ENCODE measurements around the gene SCIMP.
"Not testable (repeated sequence)": the region's sequence is repeated elsewhere in the genome, so short reads cannot be mapped to it uniquely, and the experiment has no call there.

SCIMP gene

DNA sequence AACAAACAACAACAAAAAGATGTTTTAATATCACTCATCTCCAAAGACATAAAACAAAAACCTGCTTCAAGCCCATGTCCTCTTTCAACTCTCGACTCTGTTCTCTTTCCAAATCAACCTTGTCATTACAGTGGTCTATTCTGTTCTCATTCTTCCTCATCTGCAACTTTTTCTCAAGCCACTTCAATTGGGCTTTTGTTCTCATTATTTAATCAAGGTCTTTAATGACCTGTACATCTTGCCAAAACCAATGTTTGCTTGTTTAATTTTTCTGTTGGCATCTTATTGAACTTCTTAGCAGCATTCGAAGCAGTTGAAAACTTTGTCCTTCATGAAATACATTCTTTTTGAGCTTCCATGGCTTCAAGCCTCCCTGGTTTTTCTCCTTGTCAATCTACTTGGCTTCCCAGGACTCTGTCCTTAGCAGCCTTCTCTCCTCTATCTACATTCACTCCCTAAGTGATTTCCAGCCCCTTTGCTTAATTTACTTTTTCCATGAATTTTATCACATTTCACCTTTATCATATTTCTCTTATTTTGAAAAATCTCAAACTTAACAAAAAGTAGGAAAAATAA, 27.8 kb upstream of the SCIMP start:
- Histone ChIP-seq H3K27ac (ENCODE audit: insufficient read depth, low read length, poor library complexity, severe bottlenecking) (no peak overlapping the region), H3K4me3 (ENCODE audit: insufficient read depth, low read depth, low read length, poor library complexity, severe bottlenecking) (no peak overlapping the region), H3K9me3 (ENCODE audit: control insufficient read depth, low read length) (no peaks in the 10 kb centered on the region), H3K4me1 (ENCODE audit: control insufficient read depth, insufficient read depth, low read length, poor library complexity, severe bottlenecking) (no peaks in the 10 kb centered on the region), H3K36me3 (ENCODE audit: control insufficient read depth, insufficient read depth, low read length) (no peaks in the 10 kb centered on the region), H3K27me3 (replicated peaks; ENCODE audit: control insufficient read depth, insufficient read depth, low read length, poor library complexity, severe bottlenecking) (no peaks in the 10 kb centered on the region)
- no peak for DNase-seq

DNA sequence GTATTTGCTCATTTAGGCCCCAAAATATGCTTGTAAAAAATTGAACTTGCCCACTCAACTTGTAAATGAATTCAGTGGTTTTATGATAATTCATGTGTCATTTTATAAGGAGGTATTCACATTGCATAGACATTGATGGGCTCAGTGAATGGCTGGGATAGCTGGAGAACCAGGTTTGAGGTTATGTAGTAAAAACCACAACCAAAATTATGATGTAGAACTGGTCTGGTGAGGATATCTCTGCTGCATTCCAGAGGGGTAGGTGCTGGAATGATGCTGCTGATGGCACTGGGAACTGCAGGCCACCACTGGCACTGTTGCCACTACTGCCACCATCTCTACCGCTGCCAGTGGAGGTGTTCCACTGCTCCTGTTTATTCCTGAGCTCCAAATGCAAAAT, 25.9 kb upstream of the SCIMP start:
- Histone ChIP-seq H3K4me1 (ENCODE audit: control insufficient read depth, insufficient read depth, low read length, poor library complexity, severe bottlenecking) (no peaks in the 10 kb centered on the region), H3K4me3 (ENCODE audit: insufficient read depth, low read depth, low read length, poor library complexity, severe bottlenecking) (no peak overlapping the region), H3K27ac (ENCODE audit: insufficient read depth, low read length, poor library complexity, severe bottlenecking) (no peak overlapping the region), H3K9me3 (ENCODE audit: control insufficient read depth, low read length) (no peaks in the 10 kb centered on the region), H3K27me3 (replicated peaks; ENCODE audit: control insufficient read depth, insufficient read depth, low read length, poor library complexity, severe bottlenecking) (no peaks in the 10 kb centered on the region), H3K36me3 (ENCODE audit: control insufficient read depth, insufficient read depth, low read length) (no peaks in the 10 kb centered on the region)
- no peak for DNase-seq

DNA sequence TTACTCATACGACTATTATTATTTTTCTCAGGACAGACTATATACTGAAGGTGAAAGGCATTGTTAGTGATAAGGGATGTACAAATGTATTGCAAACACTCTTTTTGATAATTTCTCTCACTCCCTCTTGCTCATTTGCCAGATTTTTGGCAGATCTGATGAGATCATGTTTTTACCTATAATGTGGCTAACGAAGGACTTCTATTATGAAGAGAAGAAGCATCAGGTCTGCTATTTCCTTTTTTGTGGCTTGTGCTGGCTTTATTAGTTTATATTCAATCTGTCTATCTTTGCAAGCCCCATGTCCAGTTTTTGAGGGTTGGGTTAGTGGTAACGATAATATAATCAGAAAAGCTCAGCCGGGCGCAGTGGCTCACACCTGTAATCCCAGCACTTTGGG, 22.5 kb upstream of the SCIMP start:
- Histone ChIP-seq H3K4me3 (ENCODE audit: insufficient read depth, low read depth, low read length, poor library complexity, severe bottlenecking) (no peak overlapping the region), H3K4me1 (ENCODE audit: control insufficient read depth, insufficient read depth, low read length, poor library complexity, severe bottlenecking) (no peaks in the 10 kb centered on the region), H3K27me3 (replicated peaks; ENCODE audit: control insufficient read depth, insufficient read depth, low read length, poor library complexity, severe bottlenecking) (no peaks in the 10 kb centered on the region), H3K9me3 (ENCODE audit: control insufficient read depth, low read length) (no peaks in the 10 kb centered on the region), H3K27ac (ENCODE audit: insufficient read depth, low read length, poor library complexity, severe bottlenecking) (no peak overlapping the region), H3K36me3 (ENCODE audit: control insufficient read depth, insufficient read depth, low read length) (no peaks in the 10 kb centered on the region)
- DNase-seq, result no peak

DNA sequence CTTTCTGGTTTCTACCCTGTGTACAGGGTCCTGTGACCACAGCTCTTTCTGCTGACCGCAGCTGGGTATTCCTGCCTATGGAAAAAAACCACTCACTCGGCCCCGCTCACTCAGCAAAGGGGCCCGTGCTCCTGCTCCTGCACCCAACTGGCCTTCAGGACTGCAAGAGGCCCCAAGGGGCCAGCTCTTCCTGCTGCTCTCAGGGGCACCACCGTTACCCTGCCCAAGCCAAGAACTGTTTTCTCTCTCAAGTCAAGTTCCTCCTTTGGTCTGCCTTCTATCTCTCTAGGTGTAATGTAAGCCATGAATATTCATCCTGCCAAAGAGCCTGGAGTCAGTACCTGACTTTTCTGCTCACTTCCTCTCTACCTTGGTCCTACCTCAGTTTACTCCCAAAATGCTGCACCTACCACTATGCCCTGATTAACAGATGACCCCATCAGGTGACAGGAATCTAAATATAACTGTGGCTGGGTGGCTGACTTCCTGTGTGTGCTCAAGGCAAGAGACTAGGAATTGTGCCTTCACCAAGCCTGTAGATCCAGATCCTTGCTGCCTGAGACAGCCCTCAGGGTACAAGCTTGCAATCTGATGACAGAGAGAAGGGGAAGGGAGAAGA, 20.4 kb upstream of the SCIMP start:
- H3K27ac ChIP-seq (ENCODE audit: insufficient read depth, low read length, poor library complexity, severe bottlenecking), result no peak overlapping the region
- no peak for DNase-seq
- no peaks in the 10 kb centered on the region for H3K9me3 ChIP-seq (ENCODE audit: control insufficient read depth, low read length)
- no peaks in the 10 kb centered on the region for H3K36me3 ChIP-seq (ENCODE audit: control insufficient read depth, insufficient read depth, low read length)
- no peaks in the 10 kb centered on the region for H3K27me3 ChIP-seq (replicated peaks; ENCODE audit: control insufficient read depth, insufficient read depth, low read length, poor library complexity, severe bottlenecking)
- no peak overlapping the region for H3K4me3 ChIP-seq (ENCODE audit: insufficient read depth, low read depth, low read length, poor library complexity, severe bottlenecking)
- no peaks in the 10 kb centered on the region for H3K4me1 ChIP-seq (ENCODE audit: control insufficient read depth, insufficient read depth, low read length, poor library complexity, severe bottlenecking)

DNA sequence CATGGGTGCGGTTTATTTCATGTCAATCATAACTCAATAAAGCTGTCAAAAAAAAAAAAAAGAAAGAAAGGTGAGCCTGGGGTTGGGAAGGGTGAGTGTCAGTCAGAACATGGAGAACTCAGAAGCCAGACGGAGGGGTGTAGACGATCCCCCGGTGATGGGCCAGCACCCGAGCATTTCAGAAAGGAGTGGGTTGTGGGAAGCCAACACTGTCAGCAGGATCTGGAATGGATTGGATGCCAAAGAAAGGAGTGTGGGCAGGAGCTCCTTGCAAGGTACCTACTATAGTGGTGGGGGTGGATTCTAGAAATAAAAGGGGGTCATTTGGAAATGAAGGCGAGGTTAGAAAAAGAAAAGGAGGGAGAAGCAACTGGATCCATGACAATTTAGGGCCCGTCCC, 19.8 kb upstream of the SCIMP start:
- no peaks in the 10 kb centered on the region for H3K27me3 ChIP-seq (replicated peaks; ENCODE audit: control insufficient read depth, insufficient read depth, low read length, poor library complexity, severe bottlenecking)
- DNase-seq, result no peak
- no peaks in the 10 kb centered on the region for H3K36me3 ChIP-seq (ENCODE audit: control insufficient read depth, insufficient read depth, low read length)
- no peak overlapping the region for H3K27ac ChIP-seq (ENCODE audit: insufficient read depth, low read length, poor library complexity, severe bottlenecking)
- H3K9me3 ChIP-seq (ENCODE audit: control insufficient read depth, low read length), result no peaks in the 10 kb centered on the region
- H3K4me1 ChIP-seq (ENCODE audit: control insufficient read depth, insufficient read depth, low read length, poor library complexity, severe bottlenecking), result no peaks in the 10 kb centered on the region
- H3K4me3 ChIP-seq (ENCODE audit: insufficient read depth, low read depth, low read length, poor library complexity, severe bottlenecking), result no peak overlapping the region

DNA sequence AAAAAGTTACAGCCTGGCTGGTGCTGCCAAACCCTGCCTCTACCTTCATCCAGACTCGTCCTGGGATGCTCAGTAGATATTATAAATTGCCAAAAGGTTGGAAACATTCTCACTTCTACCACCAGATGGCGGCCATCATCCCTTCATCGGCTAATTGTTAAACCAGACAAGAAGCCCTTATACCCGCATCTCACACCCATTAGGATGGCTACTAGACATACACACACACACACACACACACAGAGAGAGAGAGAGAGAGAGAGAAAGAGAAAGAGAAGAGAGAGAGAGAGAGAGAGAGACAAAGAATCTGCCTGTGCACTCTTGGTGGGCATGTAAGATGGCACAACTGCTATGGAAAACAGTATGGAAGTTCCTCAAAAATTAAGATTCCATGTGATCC, 15.0 kb upstream of the SCIMP start:
- peak; percentile 23 to 41 (median 26) for DNase-seq
- Histone ChIP-seq H3K36me3 (ENCODE audit: control insufficient read depth, insufficient read depth, low read length) (no peaks in the 10 kb centered on the region), H3K27ac (ENCODE audit: insufficient read depth, low read length, poor library complexity, severe bottlenecking) (no peak overlapping the region), H3K9me3 (ENCODE audit: control insufficient read depth, low read length) (no peaks in the 10 kb centered on the region), H3K4me3 (ENCODE audit: insufficient read depth, low read depth, low read length, poor library complexity, severe bottlenecking) (no peak overlapping the region), H3K27me3 (replicated peaks; ENCODE audit: control insufficient read depth, insufficient read depth, low read length, poor library complexity, severe bottlenecking) (no peaks in the 10 kb centered on the region), H3K4me1 (ENCODE audit: control insufficient read depth, insufficient read depth, low read length, poor library complexity, severe bottlenecking) (no peaks in the 10 kb centered on the region)

DNA sequence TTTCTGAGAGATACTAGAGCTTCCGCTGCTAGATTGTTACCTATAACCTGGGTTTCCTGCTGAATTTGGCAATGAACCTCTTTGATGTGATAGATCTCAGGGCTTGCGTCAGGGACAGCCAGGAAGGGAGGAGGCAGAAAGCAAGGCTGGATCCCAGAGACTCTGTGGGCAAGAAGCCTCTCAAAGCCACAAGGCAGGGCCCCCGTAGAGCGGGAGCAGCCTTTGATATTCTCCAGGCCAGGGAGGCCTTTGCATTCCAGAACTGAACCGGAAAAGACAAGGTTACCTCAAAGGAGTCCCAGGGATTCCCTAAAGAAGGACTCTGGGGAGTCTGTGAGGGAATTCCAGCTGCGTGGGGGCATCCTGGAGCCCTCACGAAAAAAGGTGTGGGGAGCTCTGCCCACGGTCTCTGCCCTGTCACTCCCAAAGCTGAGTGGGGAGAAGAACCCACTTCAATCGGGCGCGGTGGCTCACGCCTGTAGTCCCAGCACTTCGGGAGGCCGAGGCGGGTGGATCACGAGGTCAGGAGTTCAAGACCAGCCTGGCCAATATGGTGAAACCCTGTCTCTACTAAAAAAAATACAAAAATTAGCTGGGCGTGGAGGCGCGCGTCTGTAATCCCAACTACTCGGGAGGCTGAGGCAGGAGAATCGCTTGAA, 14.3 kb upstream of the SCIMP start:
- H3K27ac ChIP-seq (ENCODE audit: insufficient read depth, low read length, poor library complexity, severe bottlenecking), result no peak overlapping the region
- H3K27me3 ChIP-seq (replicated peaks; ENCODE audit: control insufficient read depth, insufficient read depth, low read length, poor library complexity, severe bottlenecking), result no peaks in the 10 kb centered on the region
- no peaks in the 10 kb centered on the region for H3K9me3 ChIP-seq (ENCODE audit: control insufficient read depth, low read length)
- no peak overlapping the region for H3K4me3 ChIP-seq (ENCODE audit: insufficient read depth, low read depth, low read length, poor library complexity, severe bottlenecking)
- H3K36me3 ChIP-seq (ENCODE audit: control insufficient read depth, insufficient read depth, low read length), result no peaks in the 10 kb centered on the region
- DNase-seq, result no peak
- no peaks in the 10 kb centered on the region for H3K4me1 ChIP-seq (ENCODE audit: control insufficient read depth, insufficient read depth, low read length, poor library complexity, severe bottlenecking)

DNA sequence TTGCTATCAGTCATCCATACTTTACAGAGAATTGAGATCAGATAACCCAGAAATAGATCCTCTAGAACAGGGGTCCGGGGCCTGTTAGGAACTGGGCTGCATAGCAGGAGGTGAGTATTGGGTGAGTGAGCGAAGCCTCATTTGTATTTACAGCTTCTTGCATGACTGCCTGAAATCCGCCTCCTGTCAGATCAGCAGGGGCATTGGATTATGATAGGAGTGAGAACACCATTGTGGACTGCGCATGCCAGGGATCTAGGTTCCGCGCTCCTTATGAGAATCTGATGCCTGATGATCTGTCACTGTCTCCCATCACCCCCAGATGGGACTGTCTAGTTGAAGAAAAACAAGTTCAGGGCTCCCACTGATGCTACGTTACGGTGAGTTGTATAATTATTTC, 13.0 kb upstream of the SCIMP start:
- no peak overlapping the region for H3K27ac ChIP-seq (ENCODE audit: insufficient read depth, low read length, poor library complexity, severe bottlenecking)
- no peaks in the 10 kb centered on the region for H3K27me3 ChIP-seq (replicated peaks; ENCODE audit: control insufficient read depth, insufficient read depth, low read length, poor library complexity, severe bottlenecking)
- H3K9me3 ChIP-seq (ENCODE audit: control insufficient read depth, low read length), result no peaks in the 10 kb centered on the region
- H3K36me3 ChIP-seq (ENCODE audit: control insufficient read depth, insufficient read depth, low read length), result no peaks in the 10 kb centered on the region
- no peaks in the 10 kb centered on the region for H3K4me1 ChIP-seq (ENCODE audit: control insufficient read depth, insufficient read depth, low read length, poor library complexity, severe bottlenecking)
- no peak overlapping the region for H3K4me3 ChIP-seq (ENCODE audit: insufficient read depth, low read depth, low read length, poor library complexity, severe bottlenecking)
- no peak for DNase-seq

DNA sequence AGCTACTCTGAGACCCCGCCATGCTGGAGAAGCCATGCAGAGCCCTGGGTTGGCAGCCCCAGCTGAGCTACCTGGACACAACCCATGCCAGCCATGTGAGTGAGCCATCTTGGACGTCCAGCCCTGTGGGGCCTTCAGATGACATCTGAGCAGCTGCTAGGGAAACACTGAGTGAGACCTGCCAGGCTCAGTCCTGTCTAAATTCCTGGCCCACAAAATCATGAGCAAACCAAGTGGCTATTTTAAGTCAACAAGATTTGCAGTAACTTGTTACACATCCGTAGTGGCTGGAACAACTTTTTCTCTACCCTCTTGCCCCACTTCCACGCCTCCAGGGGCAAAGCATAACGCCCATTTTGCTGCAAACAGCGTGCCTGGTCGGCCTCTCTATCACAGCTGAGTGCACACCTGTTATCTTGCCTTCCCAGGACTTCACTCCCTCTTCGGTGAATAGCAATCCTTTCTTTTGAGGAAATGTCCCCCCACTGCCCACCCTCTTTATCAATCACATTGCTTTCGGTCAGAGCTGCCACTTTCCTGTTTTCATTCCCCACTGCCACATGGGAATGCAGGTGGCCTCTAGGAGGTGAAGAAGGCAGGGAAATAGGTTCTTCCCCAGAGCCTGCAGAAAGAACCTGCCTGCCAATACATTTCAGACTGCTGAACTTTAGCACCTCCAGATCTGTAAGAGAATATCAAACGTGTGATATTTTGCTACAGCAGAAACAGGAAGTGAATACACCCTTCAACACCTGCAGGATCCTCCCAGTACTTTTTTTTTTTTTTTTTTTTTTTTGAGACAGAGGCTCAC, 7.4 kb upstream of the SCIMP start:
- Histone ChIP-seq H3K4me3 (ENCODE audit: insufficient read depth, low read depth, low read length, poor library complexity, severe bottlenecking) (no peak overlapping the region), H3K27me3 (replicated peaks; ENCODE audit: control insufficient read depth, insufficient read depth, low read length, poor library complexity, severe bottlenecking) (no peaks in the 10 kb centered on the region), H3K4me1 (ENCODE audit: control insufficient read depth, insufficient read depth, low read length, poor library complexity, severe bottlenecking) (peaks cover 11% of the 10 kb centered on the region), H3K27ac (ENCODE audit: insufficient read depth, low read length, poor library complexity, severe bottlenecking) (peak overlapping the region; percentile 10), H3K9me3 (ENCODE audit: control insufficient read depth, low read length) (no peaks in the 10 kb centered on the region), H3K36me3 (ENCODE audit: control insufficient read depth, insufficient read depth, low read length) (no peaks in the 10 kb centered on the region)
- no peak for DNase-seq

DNA sequence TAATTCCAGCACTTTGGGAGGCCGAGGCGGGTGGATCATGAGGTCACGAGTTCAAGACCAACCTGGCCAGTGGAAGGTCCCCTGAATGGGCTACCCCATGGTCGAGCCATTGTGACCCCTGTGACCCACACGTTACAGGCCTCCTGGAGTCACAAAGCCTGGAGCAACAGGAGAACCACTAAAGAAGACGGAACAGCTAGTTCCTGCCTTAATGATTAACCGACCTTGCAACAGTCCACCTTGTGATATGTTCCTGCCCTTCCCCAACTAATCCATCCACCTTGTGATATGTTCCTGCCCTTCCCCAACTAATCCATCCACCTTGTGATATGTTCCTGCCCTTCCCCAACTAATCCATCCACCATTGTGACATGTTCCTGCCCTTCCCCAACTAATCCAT, 5.1 kb upstream of the SCIMP start:
- not testable (repeated sequence) for H3K4me3 ChIP-seq (ENCODE audit: insufficient read depth, low read depth, low read length, poor library complexity, severe bottlenecking); H3K9me3 ChIP-seq (ENCODE audit: control insufficient read depth, low read length); H3K27me3 ChIP-seq (replicated peaks; ENCODE audit: control insufficient read depth, insufficient read depth, low read length, poor library complexity, severe bottlenecking); H3K27ac ChIP-seq (ENCODE audit: insufficient read depth, low read length, poor library complexity, severe bottlenecking); DNase-seq; H3K36me3 ChIP-seq (ENCODE audit: control insufficient read depth, insufficient read depth, low read length)
- peaks cover 11% of the 10 kb centered on the region for H3K4me1 ChIP-seq (ENCODE audit: control insufficient read depth, insufficient read depth, low read length, poor library complexity, severe bottlenecking)

Data from effector memory CD4-positive, alpha-beta T cell (primary cell).